HG03558 (cell line): Measurements from ENCODE around the gene CD28.
A peak's percentile ranks its signal among the peaks of the same experiment; 100 is the strongest.

ENCODE experiments used
- ATAC-seq: cut with Tn5 transposase; IDR thresholded peaks from one replicate; pipeline ENCODE4 v1.9.1; 2021; ENCODE audit warnings: moderate number of reproducible peaks; ENCODE audit not compliant: unreplicated experiment; ENCODE audit errors: extremely low read depth

The CD28 gene

DNA sequence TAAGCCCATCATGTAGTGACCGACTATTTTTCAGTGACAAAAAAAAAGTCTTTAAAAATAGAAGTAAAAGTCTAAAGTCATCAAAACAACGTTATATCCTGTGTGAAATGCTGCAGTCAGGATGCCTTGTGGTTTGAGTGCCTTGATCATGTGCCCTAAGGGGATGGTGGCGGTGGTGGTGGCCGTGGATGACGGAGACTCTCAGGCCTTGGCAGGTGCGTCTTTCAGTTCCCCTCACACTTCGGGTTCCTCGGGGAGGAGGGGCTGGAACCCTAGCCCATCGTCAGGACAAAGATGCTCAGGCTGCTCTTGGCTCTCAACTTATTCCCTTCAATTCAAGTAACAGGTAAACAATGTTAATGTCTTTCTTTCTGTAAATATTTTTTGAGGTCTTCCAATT, at the start of gene CD28:
Gene CD28 (plus strand): TSS at position 237 of the 400 bp plus-strand sequence. CDS start 58 bp downstream, at position 295.
- ATAC-seq, result peak; percentile 97

DNA sequence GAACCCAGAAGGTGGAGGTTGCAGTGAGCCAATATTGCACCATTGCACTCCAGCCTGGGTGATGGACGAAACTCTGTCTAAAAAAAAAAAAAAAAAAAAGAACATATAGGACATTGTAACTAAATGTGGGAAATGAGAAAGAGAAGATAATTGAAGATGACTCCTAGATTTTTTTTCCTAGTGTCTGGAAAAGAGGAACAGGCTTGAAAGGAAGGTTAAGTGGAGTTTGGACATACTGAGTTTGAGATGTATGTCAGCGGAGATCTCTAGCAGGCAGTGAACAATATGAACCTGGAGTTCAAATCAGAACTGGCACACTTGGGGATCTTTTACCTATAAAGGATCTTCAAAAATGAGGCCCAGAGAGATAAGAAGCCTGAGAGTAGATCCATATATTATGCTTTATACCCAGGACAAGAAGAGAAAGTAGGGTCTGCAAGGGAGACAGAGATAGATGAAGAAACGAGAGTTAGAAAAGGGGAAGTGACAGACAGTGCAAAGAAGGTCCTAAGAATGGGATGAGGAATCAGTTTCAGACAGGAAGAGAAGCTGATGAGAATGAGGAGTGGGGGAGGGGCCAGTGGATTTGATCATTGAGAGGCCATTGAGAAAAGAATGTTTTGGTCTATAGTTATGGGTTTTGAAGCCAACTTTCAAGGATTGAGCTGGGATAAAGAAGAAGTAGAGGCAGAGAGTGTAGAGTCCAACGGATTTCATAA, 46.9 kb upstream of the CD28 start:
- no peak for ATAC-seq

DNA sequence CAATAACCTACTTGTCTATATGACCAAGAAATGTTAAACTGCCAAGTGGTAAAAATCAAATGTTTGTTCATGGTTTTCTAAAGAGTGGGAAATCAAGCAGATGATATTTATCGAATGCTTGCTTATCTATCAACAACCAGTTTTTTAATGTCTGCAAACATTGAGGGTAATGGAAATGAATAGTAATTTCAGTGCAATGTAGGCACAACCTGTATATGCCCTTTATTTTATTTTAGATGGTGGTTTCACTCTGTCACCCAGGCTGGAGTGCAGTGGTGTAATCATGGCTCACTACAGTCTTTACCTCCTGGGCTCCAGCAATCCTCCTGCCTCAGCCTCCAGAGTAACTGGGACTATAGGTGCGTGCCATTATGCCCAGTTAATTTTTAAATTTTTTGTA, 46.0 kb upstream of the CD28 start:
- ATAC-seq, result no peak

DNA sequence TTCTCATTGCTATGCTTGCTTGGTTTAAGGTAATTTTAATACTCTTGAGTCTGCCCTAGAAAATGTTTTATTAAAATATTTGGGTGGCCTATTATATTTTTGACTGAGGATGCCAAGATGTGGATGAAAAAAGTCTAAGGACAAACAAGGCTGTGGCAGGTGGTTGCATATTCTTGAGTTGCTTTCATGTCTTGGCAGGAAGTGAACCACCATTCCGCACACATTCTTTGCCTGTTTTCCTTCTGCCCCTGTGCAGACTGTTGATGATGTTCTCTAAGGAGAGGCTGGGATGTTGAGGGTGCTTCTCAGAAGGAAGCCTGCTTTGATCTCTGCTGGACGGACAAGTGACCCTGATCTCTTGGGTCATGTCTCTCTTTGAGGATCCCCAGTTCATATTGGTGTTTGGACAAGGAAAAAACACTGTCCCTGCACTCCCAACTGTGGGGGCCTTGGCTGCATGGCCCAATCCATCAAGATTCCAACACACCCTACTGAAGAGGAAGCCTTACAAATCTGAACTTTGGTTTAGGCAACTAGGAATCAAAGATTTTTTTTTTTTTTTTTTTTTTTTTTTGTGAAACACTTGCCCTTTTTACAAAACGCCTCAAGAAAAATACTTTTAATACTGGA, 45.0 kb upstream of the CD28 start:
- no peak for ATAC-seq

DNA sequence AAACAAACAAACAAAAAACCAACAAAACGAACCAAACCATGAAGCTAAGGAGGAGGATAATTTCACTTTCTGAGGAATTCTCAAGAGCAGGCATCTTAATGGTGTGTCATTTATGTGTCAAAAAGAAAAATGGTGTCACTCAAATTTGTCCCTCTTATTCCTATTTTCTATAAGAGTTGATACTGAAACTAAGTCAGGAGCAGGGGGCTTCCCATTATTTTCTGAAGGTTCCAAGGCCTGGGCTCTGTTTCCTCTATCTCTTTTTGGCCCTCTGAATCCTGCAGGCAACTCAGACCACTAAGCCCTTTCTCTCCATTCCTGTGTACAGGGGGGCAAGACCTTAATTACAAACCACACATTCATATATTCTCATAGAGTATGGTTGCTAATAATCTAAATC, 44.0 kb upstream of the CD28 start:
- ATAC-seq, result no peak

DNA sequence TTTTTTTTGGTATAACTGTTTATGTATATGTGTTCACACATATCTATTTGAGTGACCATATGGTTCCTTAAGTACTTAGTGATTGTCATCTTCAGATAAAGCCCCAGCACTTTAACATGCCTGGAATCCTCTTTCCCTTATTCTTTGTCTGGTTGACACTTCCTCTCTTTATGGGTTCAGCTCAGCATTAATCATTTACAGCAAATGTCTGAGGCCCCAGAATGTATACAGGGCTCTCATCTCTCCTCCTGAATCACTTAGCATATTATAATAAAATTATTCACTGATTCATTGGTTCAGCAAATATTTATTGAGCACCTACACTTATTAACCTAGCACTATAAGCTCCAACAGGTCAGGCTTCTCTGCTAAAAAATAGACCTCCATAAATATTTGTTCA, 43.5 kb upstream of the CD28 start:
- no peak for ATAC-seq

DNA sequence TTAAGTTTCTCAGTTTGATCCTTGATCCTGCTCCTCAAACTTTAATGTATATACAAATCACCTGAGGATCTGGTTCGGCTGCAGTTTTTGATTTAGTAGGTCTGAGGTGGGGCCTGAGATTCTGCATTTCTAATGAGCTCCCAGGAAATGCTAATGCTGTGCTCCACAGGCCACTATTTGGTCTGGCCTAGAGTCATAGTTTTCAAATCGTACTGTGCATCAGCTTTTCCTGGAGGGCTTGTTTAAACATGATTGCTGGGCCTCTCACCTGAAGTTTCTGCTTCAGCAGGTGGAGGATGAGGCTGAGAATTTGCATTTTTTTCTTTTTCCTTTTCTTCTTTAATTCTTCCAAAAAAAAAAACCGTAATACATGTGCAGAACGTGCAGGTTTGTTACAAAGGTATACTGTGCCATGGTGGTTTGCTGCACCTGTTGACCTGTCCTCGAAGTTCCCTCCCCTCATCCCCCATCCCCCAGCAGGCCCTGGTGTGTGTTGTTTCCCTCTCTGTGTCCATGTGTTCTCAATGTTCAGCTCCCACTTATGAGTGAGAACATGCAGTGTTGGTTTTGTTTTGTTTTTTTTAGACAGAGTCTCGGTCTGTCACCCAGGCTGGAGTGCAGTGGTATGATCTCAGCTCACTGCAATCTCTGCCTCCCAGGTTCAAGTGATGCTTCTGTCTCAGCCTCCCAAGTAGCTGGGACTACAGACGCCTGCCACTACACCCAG, 42.2 kb upstream of the CD28 start:
- ATAC-seq, result no peak

DNA sequence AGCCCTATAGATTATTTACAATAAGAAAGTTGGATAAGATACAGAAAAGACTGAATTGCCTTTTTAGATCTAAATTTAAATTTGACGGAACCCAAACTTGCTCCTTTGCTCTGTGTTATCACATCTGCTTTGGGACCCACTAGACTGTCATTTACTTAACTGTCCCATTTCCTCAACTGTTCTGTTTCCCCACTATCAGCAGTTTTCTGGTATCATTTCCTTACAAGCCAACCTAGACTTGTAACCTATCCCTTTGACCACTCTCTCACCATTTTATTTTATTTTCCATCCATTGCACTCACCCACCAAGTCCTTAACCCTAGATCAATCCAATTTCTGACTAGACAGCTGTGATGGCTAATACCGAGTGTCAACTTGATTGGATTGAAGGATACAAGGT, 38.6 kb upstream of the CD28 start:
- ATAC-seq, result no peak

DNA sequence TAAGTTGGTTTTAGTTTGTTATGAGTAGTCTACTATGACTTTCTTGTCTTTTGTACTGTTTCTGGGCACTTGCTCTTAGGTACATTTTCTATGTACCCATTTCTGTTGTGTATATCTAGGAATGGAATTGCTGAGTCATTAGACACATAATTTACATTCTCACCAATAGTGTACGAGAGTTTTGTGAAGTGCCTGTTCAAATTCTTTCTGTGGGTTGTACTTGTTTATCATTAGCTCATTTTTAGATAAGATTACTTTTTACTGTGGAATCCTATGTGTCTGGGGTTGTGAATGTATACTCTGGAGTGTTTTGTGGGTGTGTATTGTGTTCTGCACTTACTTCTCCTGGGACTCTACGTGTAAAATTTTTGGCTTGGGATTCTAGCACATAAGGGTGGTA, 36.6 kb upstream of the CD28 start:
- ATAC-seq, result no peak

DNA sequence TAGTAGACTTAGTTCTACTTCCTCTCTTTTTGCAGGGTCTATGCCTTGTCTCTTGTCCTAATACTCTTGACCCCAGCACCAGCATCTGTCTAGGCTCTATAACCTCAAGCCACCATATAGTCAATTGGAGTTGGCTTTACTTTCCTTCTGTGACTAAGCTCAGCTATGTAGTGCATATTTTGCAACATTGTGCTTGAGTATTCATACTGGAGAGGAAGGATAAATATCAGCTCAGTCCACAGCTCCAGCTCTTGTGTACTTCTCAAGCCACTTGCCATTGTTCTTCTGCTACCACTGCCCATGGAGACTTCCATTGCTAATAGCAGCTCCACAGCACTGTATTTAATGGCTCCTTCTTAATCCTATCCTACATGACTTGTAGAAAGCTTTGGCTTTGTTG, 35.5 kb upstream of the CD28 start:
- no peak for ATAC-seq

DNA sequence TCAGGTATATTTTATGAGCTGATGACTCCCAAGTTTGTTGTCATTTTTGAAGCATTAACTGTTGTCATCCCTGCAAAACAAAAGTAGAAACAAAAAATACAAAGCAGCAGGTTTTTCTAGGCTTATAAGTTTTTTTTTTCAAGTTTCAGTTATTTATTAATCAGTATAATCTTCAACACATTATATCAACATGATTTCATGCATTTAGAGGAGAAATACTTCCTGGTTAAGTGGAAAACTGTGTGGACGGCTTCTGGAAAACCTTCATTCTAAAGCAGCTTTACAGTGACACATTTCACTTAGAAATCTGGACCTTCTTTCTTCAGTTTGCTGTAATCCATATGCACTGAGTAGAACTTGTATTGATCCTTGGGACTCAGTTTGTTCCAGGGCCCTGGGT, 34.6 kb upstream of the CD28 start:
- ATAC-seq, result no peak

DNA sequence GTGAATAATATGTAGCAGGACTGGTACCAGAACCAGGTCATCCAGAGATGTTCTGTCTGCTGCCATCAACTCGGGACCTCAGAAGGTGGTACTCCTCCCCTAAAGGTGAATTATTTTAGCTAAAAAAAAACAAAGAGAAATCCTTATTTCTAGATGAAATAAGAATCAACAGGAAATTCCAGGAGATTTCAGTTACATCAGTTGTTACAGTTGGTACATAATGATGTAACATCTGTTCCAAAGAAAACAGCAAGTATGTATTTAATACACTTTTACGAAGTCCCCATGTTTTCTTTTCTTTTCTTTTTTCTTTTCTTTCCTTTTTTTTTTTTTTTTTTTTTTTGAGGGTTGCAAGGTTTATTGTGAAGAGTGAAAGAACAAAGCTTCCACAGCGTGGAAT, 33.6 kb upstream of the CD28 start:
- ATAC-seq, result no peak

DNA sequence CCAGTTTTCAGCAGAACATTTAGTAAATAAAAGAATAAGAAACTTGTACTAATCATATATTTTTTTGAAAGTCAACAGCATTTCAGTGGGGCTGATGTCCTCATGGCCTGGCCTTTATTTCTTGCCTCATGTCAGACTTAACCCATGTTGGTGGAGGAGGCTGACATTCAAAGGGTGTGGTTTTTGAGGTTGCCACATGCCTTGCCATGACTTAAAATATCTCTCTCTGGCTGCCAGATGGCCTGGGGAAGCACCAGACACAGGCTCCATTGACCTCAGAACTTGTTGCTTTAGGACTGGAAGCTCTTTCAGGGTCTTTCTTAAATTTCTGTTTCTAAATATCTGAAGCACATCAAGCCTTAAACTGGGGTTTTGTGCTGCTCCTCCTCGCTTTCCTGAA, 32.5 kb upstream of the CD28 start:
- peak; percentile 94 for ATAC-seq

DNA sequence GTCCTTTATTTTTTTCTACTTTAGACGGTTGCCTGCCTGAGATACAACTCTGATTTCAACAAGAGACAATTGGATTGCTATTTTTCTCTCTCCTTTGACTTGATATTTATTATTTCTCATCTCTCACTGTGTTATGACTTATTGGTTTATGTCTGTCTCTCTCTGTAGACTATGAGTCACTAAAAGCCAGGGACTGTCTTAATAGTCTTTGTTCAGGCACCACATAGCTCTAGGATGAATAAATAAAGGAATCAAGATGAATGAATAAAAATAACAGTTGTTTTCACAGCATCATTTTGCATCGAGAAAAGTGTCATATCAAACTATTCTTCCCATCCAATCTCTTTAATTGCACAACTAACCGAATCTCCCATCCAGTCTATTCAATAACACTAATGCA, 31.4 kb upstream of the CD28 start:
- ATAC-seq, result no peak

DNA sequence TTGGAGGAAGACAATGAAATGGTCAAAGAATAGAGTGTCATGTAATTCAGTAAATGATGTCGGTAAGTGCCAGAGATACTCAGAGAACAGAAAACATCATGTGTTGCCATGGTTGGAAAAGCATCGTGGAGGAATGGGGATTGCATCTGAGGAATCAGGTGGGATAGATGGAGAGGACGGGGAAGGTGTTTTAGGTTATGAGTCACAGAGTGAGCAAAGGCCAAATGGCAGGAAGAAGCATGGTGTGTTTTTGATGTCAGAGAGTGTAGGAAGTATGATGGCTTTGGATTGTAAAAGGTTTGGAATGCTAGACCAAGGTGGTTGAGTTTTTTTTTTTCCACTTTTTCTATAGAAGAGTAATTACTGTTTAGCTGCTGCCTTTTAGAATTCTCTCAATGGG, 27.5 kb upstream of the CD28 start:
- no peak for ATAC-seq

DNA sequence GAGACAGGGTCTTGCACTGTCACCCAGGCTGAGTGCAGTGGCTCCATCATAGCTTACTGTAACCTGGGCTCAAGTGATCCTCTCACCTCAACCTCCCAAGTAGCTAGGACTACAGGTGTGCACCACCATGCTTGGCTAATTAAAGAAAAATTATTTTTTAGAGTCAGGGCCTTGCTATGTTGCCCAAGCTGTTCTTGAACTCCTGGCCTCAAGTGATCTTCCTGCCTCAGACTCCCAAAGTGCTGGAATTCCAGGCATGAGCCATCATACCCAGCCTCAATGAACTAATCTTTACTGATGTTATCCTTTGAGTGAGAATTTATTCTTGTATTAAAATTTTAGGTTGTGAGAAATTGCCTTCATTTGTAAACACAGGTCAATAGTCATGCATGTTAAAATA, 27.0 kb upstream of the CD28 start:
- ATAC-seq, result no peak

DNA sequence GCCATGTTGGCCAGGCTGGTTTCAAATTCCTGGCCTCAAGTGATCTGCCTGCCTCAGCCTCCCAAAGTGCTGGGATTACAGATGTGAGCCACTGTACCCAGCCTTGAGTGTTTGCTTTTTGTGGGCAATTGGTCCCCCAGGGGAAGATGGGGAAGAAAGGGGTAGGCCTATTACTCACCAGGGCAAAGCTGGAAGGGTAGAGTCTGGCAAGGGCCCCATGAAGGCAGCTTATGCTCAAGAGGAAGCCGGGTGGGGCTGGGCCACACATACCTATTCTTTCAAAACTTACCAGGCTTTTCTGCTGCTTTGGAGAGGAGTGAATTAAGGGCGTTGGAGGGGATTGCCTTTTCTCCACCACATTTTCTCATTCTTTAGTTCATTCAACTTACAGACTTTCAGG, 24.5 kb upstream of the CD28 start:
- no peak for ATAC-seq

DNA sequence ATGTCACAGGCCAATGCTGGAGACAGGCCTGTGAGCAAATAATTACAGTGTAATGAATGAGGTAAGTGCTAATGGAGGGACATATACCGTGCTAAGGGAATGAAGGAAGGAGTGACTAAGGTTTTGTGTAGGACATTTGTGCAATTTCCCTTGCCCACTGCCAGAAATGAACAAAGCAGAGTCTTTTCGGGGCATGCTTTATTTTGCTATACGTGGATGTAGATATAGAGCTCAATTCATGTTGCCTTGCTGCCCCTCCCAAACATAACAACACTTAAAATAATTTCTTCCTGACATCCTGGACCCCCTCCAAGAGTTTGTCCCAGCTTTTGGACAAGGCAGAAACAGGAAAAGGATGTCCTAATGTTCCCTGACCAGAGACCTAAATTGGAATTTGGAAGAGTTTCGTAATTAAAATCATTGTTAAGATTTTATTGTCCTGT, 23.7 kb upstream of the CD28 start:
- no peak for ATAC-seq

DNA sequence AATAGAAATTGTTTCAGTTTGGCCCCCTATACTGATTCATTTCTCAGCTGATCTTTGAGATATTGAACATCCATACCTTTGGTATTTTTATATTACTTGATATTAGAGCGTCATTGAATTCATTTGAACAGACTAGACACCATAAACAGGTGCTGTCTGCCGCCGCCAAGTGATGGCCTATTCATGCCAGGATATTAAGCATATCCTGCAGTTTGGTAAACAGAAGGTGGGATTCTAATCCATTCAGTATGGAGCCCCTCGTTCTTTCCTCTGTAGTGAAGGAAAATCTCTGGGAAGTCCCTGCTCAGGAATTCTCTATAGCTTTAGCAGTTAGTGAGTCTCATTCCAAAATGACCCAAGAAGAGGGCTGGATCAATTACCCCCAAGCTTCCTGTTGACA, 23.0 kb upstream of the CD28 start:
- ATAC-seq, result no peak

DNA sequence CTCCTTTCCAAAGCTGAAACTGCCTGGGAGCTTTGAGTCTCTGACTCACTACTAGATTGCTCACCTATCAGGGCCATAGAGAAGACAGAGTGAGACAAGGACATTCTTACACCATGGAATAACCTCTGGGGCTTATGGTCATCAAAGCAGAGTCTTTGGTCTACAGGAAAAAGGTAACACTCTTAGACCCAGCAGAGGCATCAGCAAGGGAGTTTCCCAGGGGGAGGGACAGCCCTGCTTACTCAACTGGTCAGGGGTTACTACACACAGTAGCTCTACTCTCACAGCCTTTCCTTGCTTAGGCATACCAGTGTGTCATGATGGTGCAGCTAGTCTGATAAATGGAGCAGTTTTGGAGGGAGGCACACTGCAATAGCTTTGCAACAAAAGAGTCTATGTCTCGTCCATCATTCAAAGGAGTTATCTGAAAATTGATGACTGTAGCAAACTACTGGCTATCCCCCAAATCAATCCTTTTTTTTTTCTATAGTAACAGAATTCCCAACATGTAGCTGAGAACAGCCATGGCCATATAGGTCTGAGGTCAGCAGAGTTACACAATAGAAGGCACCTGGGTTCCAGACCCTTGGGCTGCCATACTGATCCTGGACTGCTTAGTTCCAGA, 22.4 kb upstream of the CD28 start:
- ATAC-seq, result peak; percentile 83

DNA sequence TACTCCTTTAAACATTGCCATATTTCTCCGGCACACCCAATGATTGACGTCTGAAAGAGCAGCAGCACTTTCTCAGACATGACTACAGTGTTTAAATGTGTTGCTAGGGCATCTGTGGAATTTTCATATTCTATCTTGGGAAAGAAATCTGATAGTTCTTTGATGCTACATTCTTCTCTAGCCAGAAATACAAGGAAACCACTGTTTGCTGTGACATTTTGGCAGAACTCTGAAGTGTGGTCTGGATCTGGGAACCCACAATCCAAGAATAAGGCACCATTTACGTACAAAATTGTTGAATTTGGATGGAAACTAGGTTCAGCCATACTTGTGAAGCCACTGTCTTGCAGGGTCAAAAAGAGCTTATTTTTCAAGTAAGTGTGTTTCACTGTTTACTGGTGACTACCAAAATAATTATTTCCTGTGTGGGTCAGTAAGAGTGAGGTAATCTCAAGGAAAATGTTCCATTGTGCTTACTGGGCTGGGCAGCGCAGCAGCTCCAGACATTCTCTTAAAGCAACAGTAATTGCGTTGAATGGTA, 21.3 kb upstream of the CD28 start:
- no peak for ATAC-seq
